SK-N-SH treated with all-trans-retinoic acid at 6 μM for 48 hours (cell line): ENCODE data around the gene LRRFIP1.

Source experiments
- ATAC-seq: fragments of 200-7000 bp; cut with Tn5 transposase; 3 replicates; pipeline ENCODE4 v1.9.1; 2020; ENCODE audit warnings: mild to moderate bottlenecking, moderate library complexity
- ARNTL ChIP-seq: fragments of 450-650 bp; formaldehyde crosslinking; IDR thresholded peaks from 2 replicates; pipeline ENCODE4 v1.5.0; 2020; ENCODE audit warnings: low read depth, mild to moderate bottlenecking, moderate library complexity, borderline replicate concordance
- BACH2 ChIP-seq: fragments of 250-450 bp; sonication (Bioruptor Pico); IDR thresholded peaks from 2 replicates; pipeline ENCODE4 v1.9.0; 2021; ENCODE audit warnings: mild to moderate bottlenecking, borderline replicate concordance
- CSDC2 ChIP-seq: fragments of 250-450 bp; sonication (Bioruptor Pico); IDR thresholded peaks from 2 replicates; pipeline ENCODE4 v1.5.0; 2020; ENCODE audit warnings: mild to moderate bottlenecking, moderate library complexity
- ESRRG ChIP-seq: fragments of 250-450 bp; sonication (Bioruptor Pico); IDR thresholded peaks from 2 replicates; pipeline ENCODE4 v1.6.1; 2021; ENCODE audit warnings: mild to moderate bottlenecking
- ISL1 ChIP-seq: fragments of 250-450 bp; sonication (Bioruptor Pico); IDR thresholded peaks from 2 replicates; pipeline ENCODE4 v2.1.2; 2022; ENCODE audit warnings: mild to moderate bottlenecking, moderate library complexity
- TOX ChIP-seq: fragments of 250-450 bp; sonication (Bioruptor Pico); IDR thresholded peaks from 2 replicates; pipeline ENCODE4 v1.8.0; 2021; ENCODE audit warnings: mild to moderate bottlenecking, moderate library complexity, borderline replicate concordance
- ZC3H10 ChIP-seq: fragments of 250-450 bp; sonication (Bioruptor Pico); IDR thresholded peaks from 2 replicates; pipeline ENCODE4 v1.5.1; 2021; ENCODE audit warnings: mild to moderate bottlenecking, moderate library complexity
- ZFP3 ChIP-seq: fragments of 250-450 bp; sonication (Bioruptor Pico); IDR thresholded peaks from 2 replicates; pipeline ENCODE4 v1.5.0; 2020; ENCODE audit warnings: mild to moderate bottlenecking, moderate library complexity
- ZNF565 ChIP-seq: fragments of 450-650 bp; formaldehyde crosslinking; conservative IDR thresholded peaks from 2 replicates; pipeline ENCODE4 v1.5.0; 2020; ENCODE audit warnings: low read depth, mild to moderate bottlenecking, moderate library complexity
- ZNF70 ChIP-seq: fragments of 450-650 bp; formaldehyde crosslinking; IDR thresholded peaks from 2 replicates; pipeline ENCODE4 v1.5.0; 2020; ENCODE audit warnings: mild to moderate bottlenecking, moderate library complexity
- ZNF8 ChIP-seq: fragments of 450-650 bp; formaldehyde crosslinking; IDR thresholded peaks from 2 replicates; pipeline ENCODE4 v1.5.0; 2020; ENCODE audit warnings: mild to moderate bottlenecking, moderate library complexity
- TF ChIP-seq, protein P1 (sequence below): fragments of 250-450 bp; sonication (Bioruptor Pico); IDR thresholded peaks from 2 replicates; pipeline ENCODE4 v1.5.0; 2020; ENCODE audit warnings: mild to moderate bottlenecking, moderate library complexity
- TF ChIP-seq, protein P2 (sequence below): fragments of 250-450 bp; sonication (Bioruptor Pico); IDR thresholded peaks from 2 replicates; pipeline ENCODE4 v1.8.0; 2020; ENCODE audit warnings: mild to moderate bottlenecking, moderate library complexity, borderline replicate concordance
- TF ChIP-seq, protein P3 (sequence below): fragments of 250-450 bp; sonication (Bioruptor Pico); IDR thresholded peaks from 2 replicates; pipeline ENCODE4 v1.8.0; 2021; ENCODE audit warnings: low read depth, mild to moderate bottlenecking, moderate library complexity, borderline replicate concordance

Gene LRRFIP1

DNA sequence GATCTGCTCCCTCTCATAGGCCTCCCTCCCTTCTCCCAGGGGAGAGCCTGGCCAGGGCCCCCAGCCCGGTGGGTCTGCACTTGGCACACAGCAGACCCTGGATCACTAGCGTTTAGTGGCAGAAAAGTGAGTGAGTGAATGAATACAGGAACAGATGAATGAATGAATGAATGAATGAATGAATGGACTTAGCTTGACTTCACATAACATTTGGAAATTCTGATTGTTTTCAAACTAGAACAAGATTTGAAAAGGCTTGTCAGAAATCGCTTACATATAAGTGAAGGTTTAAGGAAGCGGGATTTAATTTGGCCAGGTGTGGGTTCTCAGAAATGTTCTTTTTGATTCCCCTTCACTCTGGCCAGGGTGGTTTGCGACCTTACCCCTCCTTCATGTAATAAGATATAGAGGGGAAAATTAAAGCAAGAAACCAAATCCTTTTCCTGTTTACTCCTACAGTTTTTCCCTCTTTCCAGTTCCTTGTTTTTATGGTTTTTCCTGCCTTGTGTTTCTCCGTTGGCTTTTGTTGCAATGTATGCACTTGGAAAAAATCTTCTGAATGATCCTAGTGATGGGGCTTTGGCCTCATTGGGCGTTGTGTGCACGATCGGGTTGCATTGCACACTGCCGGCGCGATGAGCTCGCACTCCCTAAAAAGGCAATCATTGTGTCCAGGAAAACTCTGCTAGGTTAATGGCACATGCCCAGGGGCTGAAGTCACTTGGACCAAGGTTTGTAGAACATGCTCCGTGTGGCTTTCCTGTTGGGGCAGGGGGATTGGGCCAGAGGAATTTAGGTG is 16.4 kb downstream of the LRRFIP1 start (continued):
- TF ChIP-seq ARNTL, result no peak
- TF ChIP-seq, protein P1, sequence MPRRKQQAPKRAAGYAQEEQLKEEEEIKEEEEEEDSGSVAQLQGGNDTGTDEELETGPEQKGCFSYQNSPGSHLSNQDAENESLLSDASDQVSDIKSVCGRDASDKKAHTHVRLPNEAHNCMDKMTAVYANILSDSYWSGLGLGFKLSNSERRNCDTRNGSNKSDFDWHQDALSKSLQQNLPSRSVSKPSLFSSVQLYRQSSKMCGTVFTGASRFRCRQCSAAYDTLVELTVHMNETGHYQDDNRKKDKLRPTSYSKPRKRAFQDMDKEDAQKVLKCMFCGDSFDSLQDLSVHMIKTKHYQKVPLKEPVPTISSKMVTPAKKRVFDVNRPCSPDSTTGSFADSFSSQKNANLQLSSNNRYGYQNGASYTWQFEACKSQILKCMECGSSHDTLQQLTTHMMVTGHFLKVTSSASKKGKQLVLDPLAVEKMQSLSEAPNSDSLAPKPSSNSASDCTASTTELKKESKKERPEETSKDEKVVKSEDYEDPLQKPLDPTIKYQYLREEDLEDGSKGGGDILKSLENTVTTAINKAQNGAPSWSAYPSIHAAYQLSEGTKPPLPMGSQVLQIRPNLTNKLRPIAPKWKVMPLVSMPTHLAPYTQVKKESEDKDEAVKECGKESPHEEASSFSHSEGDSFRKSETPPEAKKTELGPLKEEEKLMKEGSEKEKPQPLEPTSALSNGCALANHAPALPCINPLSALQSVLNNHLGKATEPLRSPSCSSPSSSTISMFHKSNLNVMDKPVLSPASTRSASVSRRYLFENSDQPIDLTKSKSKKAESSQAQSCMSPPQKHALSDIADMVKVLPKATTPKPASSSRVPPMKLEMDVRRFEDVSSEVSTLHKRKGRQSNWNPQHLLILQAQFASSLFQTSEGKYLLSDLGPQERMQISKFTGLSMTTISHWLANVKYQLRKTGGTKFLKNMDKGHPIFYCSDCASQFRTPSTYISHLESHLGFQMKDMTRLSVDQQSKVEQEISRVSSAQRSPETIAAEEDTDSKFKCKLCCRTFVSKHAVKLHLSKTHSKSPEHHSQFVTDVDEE (CRISPR knock-in tag), result no peak

GRCh38 chr2:237644381-237644703 is 17.0 kb downstream of the LRRFIP1 start:
- TF ChIP-seq, protein P1 (CRISPR knock-in tag), result no peak
- TF ChIP-seq, protein P2, sequence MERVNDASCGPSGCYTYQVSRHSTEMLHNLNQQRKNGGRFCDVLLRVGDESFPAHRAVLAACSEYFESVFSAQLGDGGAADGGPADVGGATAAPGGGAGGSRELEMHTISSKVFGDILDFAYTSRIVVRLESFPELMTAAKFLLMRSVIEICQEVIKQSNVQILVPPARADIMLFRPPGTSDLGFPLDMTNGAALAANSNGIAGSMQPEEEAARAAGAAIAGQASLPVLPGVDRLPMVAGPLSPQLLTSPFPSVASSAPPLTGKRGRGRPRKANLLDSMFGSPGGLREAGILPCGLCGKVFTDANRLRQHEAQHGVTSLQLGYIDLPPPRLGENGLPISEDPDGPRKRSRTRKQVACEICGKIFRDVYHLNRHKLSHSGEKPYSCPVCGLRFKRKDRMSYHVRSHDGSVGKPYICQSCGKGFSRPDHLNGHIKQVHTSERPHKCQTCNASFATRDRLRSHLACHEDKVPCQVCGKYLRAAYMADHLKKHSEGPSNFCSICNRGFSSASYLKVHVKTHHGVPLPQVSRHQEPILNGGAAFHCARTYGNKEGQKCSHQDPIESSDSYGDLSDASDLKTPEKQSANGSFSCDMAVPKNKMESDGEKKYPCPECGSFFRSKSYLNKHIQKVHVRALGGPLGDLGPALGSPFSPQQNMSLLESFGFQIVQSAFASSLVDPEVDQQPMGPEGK (CRISPR knock-in tag), result no peak
- ATAC-seq, result no peak

DNA sequence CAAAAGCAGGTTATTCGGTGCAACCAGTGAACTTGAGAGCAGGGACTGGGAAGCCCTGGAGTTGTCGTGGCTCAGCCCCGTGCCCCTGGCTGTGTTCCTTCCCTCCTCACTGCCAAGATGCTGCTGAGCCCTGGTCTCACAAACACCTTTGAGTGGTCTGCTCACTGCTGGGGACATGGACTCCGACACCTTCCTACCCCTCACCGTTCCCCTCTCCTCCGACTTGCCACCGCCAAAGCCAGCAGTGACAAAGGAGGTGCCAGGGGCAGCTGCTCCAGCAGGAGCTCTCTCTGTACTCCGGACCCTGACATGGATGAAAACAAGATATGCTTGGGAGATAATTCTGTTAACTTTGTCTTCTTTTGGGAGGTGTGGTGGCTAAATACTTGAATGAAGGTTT is 17.9 kb downstream of the LRRFIP1 start:
- TF ChIP-seq ZNF70 (CRISPR knock-in tag) (no peak), ZNF8 (no peak), ZC3H10 (CRISPR knock-in tag) (no peak), TOX (CRISPR knock-in tag) (no peak), ZNF565 (CRISPR knock-in tag) (no peak)
- TF ChIP-seq, all 23 proteins: peak for 0
- ATAC-seq, result no peak

GRCh38 chr2:237647176-237648015 is 20.0 kb downstream of the LRRFIP1 start:
- TF ChIP-seq ESRRG (CRISPR knock-in tag) (no peak), ZFP3 (no peak), TOX (CRISPR knock-in tag) (no peak), ARNTL (no peak), CSDC2 (CRISPR knock-in tag) (no peak)
- TF ChIP-seq, protein P3, sequence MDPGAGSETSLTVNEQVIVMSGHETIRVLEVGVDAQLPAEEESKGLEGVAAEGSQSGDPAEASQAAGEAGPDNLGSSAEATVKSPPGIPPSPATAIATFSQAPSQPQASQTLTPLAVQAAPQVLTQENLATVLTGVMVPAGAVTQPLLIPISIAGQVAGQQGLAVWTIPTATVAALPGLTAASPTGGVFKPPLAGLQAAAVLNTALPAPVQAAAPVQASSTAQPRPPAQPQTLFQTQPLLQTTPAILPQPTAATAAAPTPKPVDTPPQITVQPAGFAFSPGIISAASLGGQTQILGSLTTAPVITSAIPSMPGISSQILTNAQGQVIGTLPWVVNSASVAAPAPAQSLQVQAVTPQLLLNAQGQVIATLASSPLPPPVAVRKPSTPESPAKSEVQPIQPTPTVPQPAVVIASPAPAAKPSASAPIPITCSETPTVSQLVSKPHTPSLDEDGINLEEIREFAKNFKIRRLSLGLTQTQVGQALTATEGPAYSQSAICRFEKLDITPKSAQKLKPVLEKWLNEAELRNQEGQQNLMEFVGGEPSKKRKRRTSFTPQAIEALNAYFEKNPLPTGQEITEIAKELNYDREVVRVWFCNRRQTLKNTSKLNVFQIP (CRISPR knock-in tag), result no peak
- ATAC-seq, result no peak

DNA sequence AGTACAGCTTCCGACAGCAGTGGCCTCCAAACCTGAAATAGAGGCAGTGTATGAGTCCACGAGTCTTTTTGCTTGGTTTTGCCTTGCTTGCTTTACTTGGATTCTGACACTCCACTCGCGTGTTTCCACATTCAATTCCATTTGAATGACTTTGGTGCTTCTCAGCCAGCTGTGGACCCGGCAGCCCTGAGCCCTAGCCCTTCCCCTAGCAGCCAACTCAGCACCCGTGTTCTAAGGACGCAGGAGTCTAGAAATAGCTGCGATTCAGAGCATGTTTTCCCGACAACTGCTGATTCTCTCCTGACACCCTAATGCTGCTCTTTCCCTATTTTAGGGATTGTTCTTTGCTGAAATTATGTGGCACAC is 20.6 kb downstream of the LRRFIP1 start:
- TF ChIP-seq, protein P3 (CRISPR knock-in tag), result no peak
- TF ChIP-seq BACH2 (CRISPR knock-in tag), result no peak
- TF ChIP-seq ZFP3, result no peak
- no peak for TF ChIP-seq ZNF70 (CRISPR knock-in tag)
- no peak for TF ChIP-seq ISL1 (CRISPR knock-in tag)
- TF ChIP-seq, all 23 proteins: peak for 0
- ATAC-seq, result no peak
